ENCODE data around the gene PRIM1. TPM values are rescaled to one million over a fixed set of nuclear protein-coding genes. Genes with fewer than 3 reads are reported as not detected.

PRIM1 gene
- polyA plus RNA-seq, 1 experiment, result 5.1 TPM

DNA sequence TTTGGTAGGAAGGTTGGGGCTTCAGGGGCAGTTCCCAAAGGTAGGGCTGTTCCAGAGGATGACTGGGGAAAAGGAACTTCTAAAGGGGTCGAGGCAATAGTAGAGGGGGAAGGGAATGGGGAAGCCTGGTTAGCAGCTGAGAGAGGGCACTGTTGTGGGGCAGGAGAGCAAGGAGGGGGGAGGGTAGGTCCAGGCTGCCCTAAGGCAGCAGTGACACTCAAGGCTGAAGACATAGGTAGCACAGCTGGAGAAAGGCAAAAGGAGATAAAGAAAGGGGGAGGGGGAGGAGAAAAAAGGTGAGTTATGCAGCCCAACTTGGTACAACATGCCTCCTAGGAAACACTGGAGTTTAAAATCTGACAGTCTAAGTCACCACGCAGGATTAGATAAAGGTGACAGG lies 30.9 kb downstream of the PRIM1 start:
- TF ChIP-seq CTCF (IDR thresholded peaks at IDR 0.05; ENCODE audit: insufficient read depth, low read depth, low read length), result no peak
- DNase-seq (ENCODE audit: low read depth), result no peak
- no peak overlapping the region for H3K4me3 ChIP-seq (ENCODE audit: low read depth, low read length)
- CTCF ChIA-PET, result interaction anchor here (1.0 kb wide), 1 partner anchor 23 kb away, joined by 4 read pairs; no protein-coding TSS in a partner anchor
- no peaks in the 10 kb centered on the region for H3K27me3 ChIP-seq (ENCODE audit: control insufficient read depth, insufficient read depth, low read length)
- H3K36me3 ChIP-seq (ENCODE audit: control insufficient read depth, insufficient read depth, low read length), result peaks cover 11% of the 10 kb centered on the region
- POLR2A ChIA-PET, result interaction anchor here (0.5 kb wide), 1 partner anchor 352 kb away, joined by 3 read pairs; no protein-coding TSS in a partner anchor

DNA sequence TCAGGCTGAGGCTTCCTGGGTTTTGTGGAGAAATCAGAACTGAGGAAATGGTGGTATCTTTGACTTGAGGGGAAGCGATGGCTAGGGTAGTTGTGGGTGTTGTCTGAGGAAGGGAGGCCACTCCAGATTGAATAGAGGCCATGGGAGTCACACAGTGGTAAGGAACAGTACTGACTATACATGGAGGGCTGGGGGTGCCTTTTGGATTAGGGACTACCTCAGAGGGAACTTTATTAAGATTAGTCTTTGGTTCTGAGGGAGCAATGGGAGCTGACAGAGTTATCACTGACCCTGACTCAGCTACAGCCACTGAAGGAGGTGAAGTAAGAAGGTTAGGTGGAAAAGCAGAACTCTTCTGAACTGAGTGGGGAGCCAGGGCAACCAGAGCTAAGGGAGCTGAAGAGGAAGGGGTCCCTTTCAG lies 31.4 kb downstream of the PRIM1 start:
- CTCF ChIA-PET, result no interaction called here

GRCh38 chr12:56719056-56719455 lies 33.1 kb downstream of the PRIM1 start:
- no peaks in the 10 kb centered on the region for H3K27me3 ChIP-seq (ENCODE audit: control insufficient read depth, insufficient read depth, low read length)
- peaks cover 13% of the 10 kb centered on the region for H3K36me3 ChIP-seq (ENCODE audit: control insufficient read depth, insufficient read depth, low read length)
- CTCF ChIA-PET, result no interaction called here
- TF ChIP-seq CTCF (IDR thresholded peaks at IDR 0.05; ENCODE audit: insufficient read depth, low read depth, low read length), result no peak
- POLR2A ChIA-PET, result no interaction called here
- no peak for DNase-seq (ENCODE audit: low read depth)
- H3K4me3 ChIP-seq (ENCODE audit: low read depth, low read length), result no peak overlapping the region

More for the DNA sequence above, 31.4 kb downstream of the PRIM1 start:
- no peak for TF ChIP-seq CTCF (IDR thresholded peaks at IDR 0.05; ENCODE audit: insufficient read depth, low read depth, low read length)
- H3K27me3 ChIP-seq (ENCODE audit: control insufficient read depth, insufficient read depth, low read length), result no peaks in the 10 kb centered on the region
- H3K36me3 ChIP-seq (ENCODE audit: control insufficient read depth, insufficient read depth, low read length), result peaks cover 13% of the 10 kb centered on the region
- POLR2A ChIA-PET, result no interaction called here
- H3K4me3 ChIP-seq (ENCODE audit: low read depth, low read length), result no peak overlapping the region
- DNase-seq (ENCODE audit: low read depth), result no peak

- ChIA-PET POLR2A (no interaction called here), CTCF (no interaction called here)
- no peak for TF ChIP-seq CTCF (IDR thresholded peaks at IDR 0.05; ENCODE audit: insufficient read depth, low read depth, low read length)
- H3K4me3 ChIP-seq (ENCODE audit: low read depth, low read length), result no peak overlapping the region
- DNase-seq (ENCODE audit: low read depth), result no peak
- H3K27me3 ChIP-seq (ENCODE audit: control insufficient read depth, insufficient read depth, low read length), result no peaks in the 10 kb centered on the region
- H3K36me3 ChIP-seq (ENCODE audit: control insufficient read depth, insufficient read depth, low read length), result peaks cover 15% of the 10 kb centered on the region
These were observed 33.5 kb downstream of the PRIM1 start for GRCh38 chr12:56718636-56719035.

- POLR2A ChIA-PET, result no interaction called here
- Histone ChIP-seq H3K27me3 (ENCODE audit: control insufficient read depth, insufficient read depth, low read length) (no peaks in the 10 kb centered on the region), H3K36me3 (ENCODE audit: control insufficient read depth, insufficient read depth, low read length) (peaks cover 19% of the 10 kb centered on the region), H3K4me3 (ENCODE audit: low read depth, low read length) (no peak overlapping the region)
- DNase-seq (ENCODE audit: low read depth), result no peak
- CTCF ChIA-PET, result interaction anchor here (1.3 kb wide), 1 partner anchor 82 kb away, joined by 5 read pairs; no protein-coding TSS in a partner anchor
- TF ChIP-seq CTCF (IDR thresholded peaks at IDR 0.05; ENCODE audit: insufficient read depth, low read depth, low read length), result no peak
These were observed 34.0 kb downstream of the PRIM1 start for GRCh38 chr12:56718149-56718548.
